ENCODE measurements around the gene GGA3. TPM values are rescaled to one million over a fixed set of nuclear protein-coding genes. Genes with fewer than 3 reads are reported as not detected.

Gene GGA3
- polyA plus RNA-seq, 1 donor (not counting 4 experiments of a cell fraction or from before 2014, with no cell fraction given) = 25.2 TPM

- TF ChIP-seq EZH2 (IDR thresholded peaks at IDR 0.05; ENCODE audit: low read length) (no peak), CTCF (optimal IDR thresholded peaks at IDR 0.05 in 1 of 3, IDR thresholded peaks at IDR 0.05 in 1 of 3, conservative IDR thresholded peaks at IDR 0.05 in 1 of 3; ENCODE audit: extremely low read depth in 1 of 3, insufficient read depth in 2 of 3, low read length in 3 of 3) (no peak)
- Histone ChIP-seq H2AFZ (ENCODE audit: control insufficient read depth, low read length) (no peak overlapping the region), H3K4me1 (ENCODE audit: control insufficient read depth, extremely low read depth, insufficient read depth, low read length) (no peaks in the 10 kb centered on the region), H3K79me2 (ENCODE audit: control insufficient read depth, insufficient read depth, low read length) (no peaks in the 10 kb centered on the region), H3K27me3 (ENCODE audit: control insufficient read depth, extremely low read depth, insufficient read depth, low read length) (no peaks in the 10 kb centered on the region), H3K9ac (ENCODE audit: control insufficient read depth, extremely low read depth, insufficient read depth, low read length) (no peak overlapping the region), H3K4me3 (ENCODE audit: control insufficient read depth in 2 of 3, extremely low read depth in 1 of 3, insufficient read depth in 2 of 3, low read depth in 1 of 3, low read length in 3 of 3) (no peak overlapping the region), H3K9me1 (ENCODE audit: control insufficient read depth, extremely low read depth, insufficient read depth, low read length) (no peaks in the 10 kb centered on the region), H3K4me2 (ENCODE audit: control insufficient read depth, extremely low read depth, insufficient read depth, low read depth, low read length) (no peak overlapping the region), H3K36me3 (ENCODE audit: control insufficient read depth in 2 of 2, extremely low read depth in 1 of 2, insufficient read depth in 2 of 2, low read length in 2 of 2) (no peaks in the 10 kb centered on the region), H4K20me1 (ENCODE audit: control insufficient read depth, extremely low read depth, insufficient read depth, low read length) (no peaks in the 10 kb centered on the region), H3K9me3 (ENCODE audit: control insufficient read depth, low read depth, low read length) (no peaks in the 10 kb centered on the region), H3K27ac (ENCODE audit: control insufficient read depth, insufficient read depth, low read length) (no peak overlapping the region)
- dilution Hi-C loops (cut with MboI; ENCODE audit: extremely low pct_ligation_motif_present, low sequenced_read_pairs) = no loop called here
- FAIRE-seq (no peak), DNase-seq (ENCODE audit: low read depth, low spot score) (no peak)
These were observed 61.4 kb downstream of the GGA3 start for GRCh38 chr17:75199886-75200618.

- Histone ChIP-seq H3K4me2 (ENCODE audit: control insufficient read depth, extremely low read depth, insufficient read depth, low read depth, low read length) (no peak overlapping the region), H3K4me1 (ENCODE audit: control insufficient read depth, extremely low read depth, insufficient read depth, low read length) (no peaks in the 10 kb centered on the region), H3K9me1 (ENCODE audit: control insufficient read depth, extremely low read depth, insufficient read depth, low read length) (no peaks in the 10 kb centered on the region), H4K20me1 (ENCODE audit: control insufficient read depth, extremely low read depth, insufficient read depth, low read length) (no peaks in the 10 kb centered on the region), H3K79me2 (ENCODE audit: control insufficient read depth, insufficient read depth, low read length) (no peaks in the 10 kb centered on the region), H3K36me3 (ENCODE audit: control insufficient read depth in 2 of 2, extremely low read depth in 1 of 2, insufficient read depth in 2 of 2, low read length in 2 of 2) (no peaks in the 10 kb centered on the region), H3K27ac (ENCODE audit: control insufficient read depth, insufficient read depth, low read length) (no peak overlapping the region), H3K4me3 (ENCODE audit: control insufficient read depth in 2 of 3, extremely low read depth in 1 of 3, insufficient read depth in 2 of 3, low read depth in 1 of 3, low read length in 3 of 3) (no peak overlapping the region), H3K9me3 (ENCODE audit: control insufficient read depth, low read depth, low read length) (no peaks in the 10 kb centered on the region), H3K27me3 (ENCODE audit: control insufficient read depth, extremely low read depth, insufficient read depth, low read length) (no peaks in the 10 kb centered on the region), H2AFZ (ENCODE audit: control insufficient read depth, low read length) (no peak overlapping the region), H3K9ac (ENCODE audit: control insufficient read depth, extremely low read depth, insufficient read depth, low read length) (no peak overlapping the region)
- FAIRE-seq = no peak
- no peak for DNase-seq (ENCODE audit: low read depth, low spot score)
- no peak for TF ChIP-seq EZH2 (IDR thresholded peaks at IDR 0.05; ENCODE audit: low read length)
- no peak for TF ChIP-seq CTCF (optimal IDR thresholded peaks at IDR 0.05 in 1 of 3, IDR thresholded peaks at IDR 0.05 in 1 of 3, conservative IDR thresholded peaks at IDR 0.05 in 1 of 3; ENCODE audit: extremely low read depth in 1 of 3, insufficient read depth in 2 of 3, low read length in 3 of 3)
- dilution Hi-C loops (cut with MboI; ENCODE audit: extremely low pct_ligation_motif_present, low sequenced_read_pairs) = no loop called here
These were observed 66.5 kb downstream of the GGA3 start for GRCh38 chr17:75194879-75195278.
